Transverse colon (tissue), 4 donors: ENCODE measurements around the gene KIF3A.

ENCODE experiments used
- POLR2A ChIP-seq: fragments of 450-650 bp; IDR thresholded peaks from one replicate; pipeline ENCODE4 v1.6.1; 2016; ENCODE audit warnings: antibody characterized with exemption, mild to moderate bottlenecking, moderate library complexity
- POLR2AphosphoS5 ChIP-seq, 3 donors: sonication (generic); formaldehyde crosslinking; IDR thresholded peaks; one replicate each; pipeline ENCODE4 v1.6.1; 2016; ENCODE audit warnings: antibody characterized with exemption in 3 of 3
- TF ChIP-seq, protein P1 (sequence below), 5 experiments: fragments of 200-600 bp in 3 of 5; fragments of 450-650 bp in 2 of 5; sonication (generic) in 3 of 5; IDR thresholded peaks; 1 replicate in 2 of 5; 2 replicates in 3 of 5; pipeline ENCODE4 v1.5.1; 2016 to 2017; ENCODE audit warnings: antibody characterized with exemption in 5 of 5, inconsistent platforms in 3 of 5, mild to moderate bottlenecking in 2 of 5, moderate library complexity in 1 of 5

- TF ChIP-seq, protein P1, sequence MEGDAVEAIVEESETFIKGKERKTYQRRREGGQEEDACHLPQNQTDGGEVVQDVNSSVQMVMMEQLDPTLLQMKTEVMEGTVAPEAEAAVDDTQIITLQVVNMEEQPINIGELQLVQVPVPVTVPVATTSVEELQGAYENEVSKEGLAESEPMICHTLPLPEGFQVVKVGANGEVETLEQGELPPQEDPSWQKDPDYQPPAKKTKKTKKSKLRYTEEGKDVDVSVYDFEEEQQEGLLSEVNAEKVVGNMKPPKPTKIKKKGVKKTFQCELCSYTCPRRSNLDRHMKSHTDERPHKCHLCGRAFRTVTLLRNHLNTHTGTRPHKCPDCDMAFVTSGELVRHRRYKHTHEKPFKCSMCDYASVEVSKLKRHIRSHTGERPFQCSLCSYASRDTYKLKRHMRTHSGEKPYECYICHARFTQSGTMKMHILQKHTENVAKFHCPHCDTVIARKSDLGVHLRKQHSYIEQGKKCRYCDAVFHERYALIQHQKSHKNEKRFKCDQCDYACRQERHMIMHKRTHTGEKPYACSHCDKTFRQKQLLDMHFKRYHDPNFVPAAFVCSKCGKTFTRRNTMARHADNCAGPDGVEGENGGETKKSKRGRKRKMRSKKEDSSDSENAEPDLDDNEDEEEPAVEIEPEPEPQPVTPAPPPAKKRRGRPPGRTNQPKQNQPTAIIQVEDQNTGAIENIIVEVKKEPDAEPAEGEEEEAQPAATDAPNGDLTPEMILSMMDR (IDR thresholded peaks at IDR 0.05): no peak
- TF ChIP-seq POLR2AphosphoS5 (IDR thresholded peaks at IDR 0.05): no peak
- TF ChIP-seq POLR2A: no peak
Observed at GRCh38 chr5:132659598-132660493, 77.5 kb downstream of the KIF3A start.
